ENCODE results near the gene NR4A1.
A peak's percentile ranks its signal among the peaks of the same experiment; 100 is the strongest.

NR4A1 gene

GRCh38 chr12:52038447-52038846 lies 12.8 kb upstream of the NR4A1 start:
- DNase-seq: no peak
- H3K9me3 Mint-ChIP-seq: no peaks in the 10 kb centered on the region
- H3K36me3 Mint-ChIP-seq: no peaks in the 10 kb centered on the region
- no peak overlapping the region for H3K27ac Mint-ChIP-seq
- peaks cover 70% of the 10 kb centered on the region for H3K27me3 Mint-ChIP-seq
- peak overlapping the region; percentile 17 for H3K4me3 Mint-ChIP-seq
- peaks cover 56% of the 10 kb centered on the region for H3K4me1 Mint-ChIP-seq
- CTCF ChIA-PET: interaction anchor here (1.0 to 4.3 kb wide), 2 partner anchors 13 to 44 kb away, joined by 3 to 44 read pairs; no protein-coding TSS in a partner anchor

GRCh38 chr12:52041035-52041434 lies 10.2 kb upstream of the NR4A1 start:
- no peak for DNase-seq
- Mint-ChIP-seq H3K27ac (no peak overlapping the region), H3K36me3 (no peaks in the 10 kb centered on the region), H3K4me3 (no peak overlapping the region), H3K9me3 (no peaks in the 10 kb centered on the region), H3K4me1 (peaks cover 49% of the 10 kb centered on the region), H3K27me3 (peaks cover 44% of the 10 kb centered on the region)
- CTCF ChIA-PET: interaction anchor here (1.1 to 4.3 kb wide), 3 partner anchors 11 to 41 kb away, joined by 3 to 44 read pairs (median 3); no protein-coding TSS in a partner anchor

DNA sequence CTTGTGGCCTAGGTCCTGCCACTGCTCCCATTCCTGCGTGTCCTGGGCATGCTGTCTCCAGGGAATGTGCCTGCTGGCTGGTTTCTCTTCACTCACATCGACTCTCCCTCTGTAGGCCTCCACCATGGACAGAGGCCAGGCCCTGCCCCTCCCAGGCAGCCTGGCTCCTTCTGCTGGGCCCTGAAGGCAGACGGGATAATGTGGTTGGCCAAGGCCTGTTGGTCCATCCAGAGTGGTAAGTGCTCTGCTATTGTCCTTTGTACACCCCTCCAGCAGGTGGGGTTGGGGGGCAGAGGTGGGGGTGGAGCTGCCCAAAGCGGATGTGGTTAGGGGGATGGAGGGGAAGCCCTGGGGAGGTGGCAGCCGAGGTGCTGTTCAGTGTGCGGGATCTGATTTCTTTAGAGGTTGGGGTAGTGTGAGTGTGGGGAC lies 9.5 kb upstream of the NR4A1 start:
- H3K9me3 Mint-ChIP-seq: no peaks in the 10 kb centered on the region
- peak overlapping the region; percentile 50 for H3K27ac Mint-ChIP-seq
- H3K36me3 Mint-ChIP-seq: no peaks in the 10 kb centered on the region
- DNase-seq: peak; percentile 62
- H3K4me3 Mint-ChIP-seq: no peak overlapping the region
- peaks cover 37% of the 10 kb centered on the region for H3K27me3 Mint-ChIP-seq
- CTCF ChIA-PET: interaction anchor here (1.1 to 4.3 kb wide), 2 partner anchors 12 to 16 kb away, joined by 3 to 44 read pairs; no protein-coding TSS in a partner anchor
- H3K4me1 Mint-ChIP-seq: peaks cover 50% of the 10 kb centered on the region

- no peak overlapping the region for H3K4me3 Mint-ChIP-seq
- DNase-seq: no peak
- no peaks in the 10 kb centered on the region for H3K36me3 Mint-ChIP-seq
- no peaks in the 10 kb centered on the region for H3K9me3 Mint-ChIP-seq
- peaks cover 47% of the 10 kb centered on the region for H3K4me1 Mint-ChIP-seq
- CTCF ChIA-PET: interaction anchor here (2.4 kb wide), 1 partner anchor 17 kb away, joined by 14 read pairs; no protein-coding TSS in a partner anchor
- no peak overlapping the region for H3K27ac Mint-ChIP-seq
- peaks cover 30% of the 10 kb centered on the region for H3K27me3 Mint-ChIP-seq
Observed at GRCh38 chr12:52042706-52043385, 8.4 kb upstream of the NR4A1 start.

- CTCF ChIA-PET: interaction anchor here (0.8 to 2.4 kb wide), 2 partner anchors 12 to 18 kb away, joined by 3 to 14 read pairs; no protein-coding TSS in a partner anchor
- no peak overlapping the region for H3K27ac Mint-ChIP-seq
- no peaks in the 10 kb centered on the region for H3K9me3 Mint-ChIP-seq
- no peaks in the 10 kb centered on the region for H3K36me3 Mint-ChIP-seq
- H3K4me1 Mint-ChIP-seq: peaks cover 43% of the 10 kb centered on the region
- peaks cover 29% of the 10 kb centered on the region for H3K27me3 Mint-ChIP-seq
- no peak for DNase-seq
- H3K4me3 Mint-ChIP-seq: no peak overlapping the region
Observed at GRCh38 chr12:52043386-52044212, 7.6 kb upstream of the NR4A1 start.

DNA sequence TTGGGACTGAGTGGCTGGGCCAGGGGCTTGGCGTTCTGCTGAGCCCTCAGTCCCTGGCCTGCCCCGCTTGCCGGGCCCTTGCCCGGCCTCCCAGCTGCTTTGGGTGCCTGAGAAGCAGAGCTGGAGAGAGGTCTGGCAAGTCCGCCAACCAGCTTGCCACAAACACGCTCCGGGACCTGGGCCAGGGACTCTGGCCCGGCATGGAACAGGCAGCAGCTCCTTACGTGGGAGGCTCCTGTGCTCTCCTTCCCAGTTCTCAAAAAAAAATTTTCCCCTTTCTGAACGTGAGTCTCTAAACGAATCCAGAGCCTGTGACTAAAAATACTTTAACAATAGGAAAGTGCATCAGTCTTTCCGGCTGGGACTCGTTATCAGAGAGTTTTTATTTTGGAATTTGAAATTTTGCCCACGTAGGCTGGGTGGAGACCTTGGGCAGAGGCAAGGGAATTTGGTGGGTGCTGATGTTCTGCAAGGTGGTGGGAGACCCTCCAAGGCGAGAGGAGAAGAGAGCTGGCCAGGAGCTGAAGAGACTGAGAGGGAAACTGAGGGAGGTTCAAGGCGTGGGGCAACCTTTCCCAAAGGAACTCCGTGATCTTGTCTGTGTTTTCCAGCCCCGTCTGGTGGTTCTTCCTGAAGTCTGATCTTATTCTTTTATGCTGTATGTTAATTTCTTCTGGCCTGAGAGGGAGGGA lies 6.8 kb upstream of the NR4A1 start:
- H3K4me1 Mint-ChIP-seq: peaks cover 44% of the 10 kb centered on the region
- H3K27me3 Mint-ChIP-seq: peaks cover 31% of the 10 kb centered on the region
- CTCF ChIA-PET: interaction anchor here (0.8 to 2.4 kb wide), 2 partner anchors 13 to 19 kb away, joined by 3 to 14 read pairs; no protein-coding TSS in a partner anchor

GRCh38 chr12:52045794-52046199 lies 5.4 kb upstream of the NR4A1 start:
- H3K36me3 Mint-ChIP-seq: no peaks in the 10 kb centered on the region
- H3K4me3 Mint-ChIP-seq: no peak overlapping the region
- no peak overlapping the region for H3K27ac Mint-ChIP-seq
- H3K9me3 Mint-ChIP-seq: no peaks in the 10 kb centered on the region
- peaks cover 27% of the 10 kb centered on the region for H3K27me3 Mint-ChIP-seq
- H3K4me1 Mint-ChIP-seq: peaks cover 48% of the 10 kb centered on the region
- CTCF ChIA-PET: interaction anchor here (0.6 to 1.0 kb wide), 2 partner anchors 23 to 75 kb away, joined by 3 to 4 read pairs; no protein-coding TSS in a partner anchor
- no peak for DNase-seq

More for the DNA sequence above, 6.8 kb upstream of the NR4A1 start:
- no peak overlapping the region for H3K4me3 Mint-ChIP-seq
- no peak overlapping the region for H3K27ac Mint-ChIP-seq
- no peaks in the 10 kb centered on the region for H3K9me3 Mint-ChIP-seq
- H3K36me3 Mint-ChIP-seq: no peaks in the 10 kb centered on the region
- no peak for DNase-seq

- H3K4me1 Mint-ChIP-seq: peaks cover 45% of the 10 kb centered on the region
- DNase-seq: no peak
- H3K36me3 Mint-ChIP-seq: no peaks in the 10 kb centered on the region
- peaks cover 22% of the 10 kb centered on the region for H3K27me3 Mint-ChIP-seq
- H3K27ac Mint-ChIP-seq: no peak overlapping the region
- CTCF ChIA-PET: interaction anchor here (2.8 kb wide), 1 partner anchor 21 kb away, joined by 20 read pairs; no protein-coding TSS in a partner anchor
- no peak overlapping the region for H3K4me3 Mint-ChIP-seq
- no peaks in the 10 kb centered on the region for H3K9me3 Mint-ChIP-seq
Observed at GRCh38 chr12:52046859-52047258, 4.4 kb upstream of the NR4A1 start.

- Mint-ChIP-seq H3K27ac (peak overlapping the region; percentile 0), H3K9me3 (no peaks in the 10 kb centered on the region), H3K36me3 (no peaks in the 10 kb centered on the region), H3K27me3 (peaks cover 22% of the 10 kb centered on the region), H3K4me3 (peak overlapping the region; percentile 83), H3K4me1 (peaks cover 49% of the 10 kb centered on the region)
- DNase-seq: no peak
- CTCF ChIA-PET: no interaction called here
Observed at GRCh38 chr12:52049286-52049685, 2.0 kb upstream of the NR4A1 start.

GRCh38 chr12:52049688-52050087 lies 1.6 kb upstream of the NR4A1 start:
- peak overlapping the region; percentile 68 for H3K27ac Mint-ChIP-seq
- peak overlapping the region; percentile 83 for H3K4me3 Mint-ChIP-seq
- H3K9me3 Mint-ChIP-seq: no peaks in the 10 kb centered on the region
- DNase-seq: no peak
- H3K27me3 Mint-ChIP-seq: peaks cover 22% of the 10 kb centered on the region
- peaks cover 49% of the 10 kb centered on the region for H3K4me1 Mint-ChIP-seq
- CTCF ChIA-PET: no interaction called here
- H3K36me3 Mint-ChIP-seq: no peaks in the 10 kb centered on the region

GRCh38 chr12:52050116-52050757 lies 1.0 kb upstream of the NR4A1 start:
- Mint-ChIP-seq H3K27ac (peak overlapping the region; percentile 94), H3K36me3 (no peaks in the 10 kb centered on the region), H3K27me3 (peaks cover 22% of the 10 kb centered on the region), H3K9me3 (no peaks in the 10 kb centered on the region), H3K4me3 (peak overlapping the region; percentile 83), H3K4me1 (peaks cover 49% of the 10 kb centered on the region)
- no peak for DNase-seq
- CTCF ChIA-PET: interaction anchor here (0.8 to 2.4 kb wide), 3 partner anchors 18 to 28 kb away, joined by 3 to 24 read pairs (median 4); no protein-coding TSS in a partner anchor

- Mint-ChIP-seq H3K4me1 (peaks cover 35% of the 10 kb centered on the region), H3K4me3 (peak overlapping the region; percentile 83), H3K36me3 (no peaks in the 10 kb centered on the region), H3K27ac (peak overlapping the region; percentile 94), H3K27me3 (peaks cover 22% of the 10 kb centered on the region), H3K9me3 (no peaks in the 10 kb centered on the region)
- CTCF ChIA-PET: interaction anchor here (1.3 to 2.4 kb wide), 4 partner anchors 16 to 30 kb away, joined by 3 to 24 read pairs (median 6); partner anchors contain the start of gene ATG101
- DNase-seq: peak; percentile 62
Observed at GRCh38 chr12:52052468-52053186, 1.4 kb downstream of the NR4A1 start.
